Activated T-cell treated with anti-CD3 and anti-CD28 coated beads for 4 hours (primary cell): ENCODE results near the gene COX6B1.
"Not testable (repeated sequence)": the region's sequence is repeated elsewhere in the genome, so short reads cannot be mapped to it uniquely, and the experiment has no call there.

Experiments
- DNase-seq: peaks from one replicate; pipeline ENCODE4 v3.0.0-alpha.2; 2020

The COX6B1 gene

DNA sequence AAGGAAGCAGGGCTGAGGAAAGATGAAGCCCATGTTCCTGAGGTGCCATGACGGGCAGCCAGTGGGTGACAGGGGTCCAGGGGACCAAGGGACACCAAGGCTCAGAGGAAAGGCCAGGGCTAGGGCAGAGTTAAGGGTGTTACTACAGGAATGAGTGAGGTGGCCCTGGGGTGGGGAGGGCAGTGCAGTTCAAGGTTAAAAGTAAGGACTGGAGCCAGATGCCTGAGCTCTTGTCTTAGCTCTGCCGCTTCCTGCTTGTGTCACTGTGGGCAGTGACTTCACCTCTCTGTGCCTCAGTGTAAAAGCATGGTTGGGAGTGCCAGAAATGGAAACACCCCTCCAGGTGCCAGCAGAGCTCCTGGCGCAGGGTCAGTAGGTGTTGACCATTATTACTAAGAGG is 11.5 kb upstream of the COX6B1 start:
- no peak for DNase-seq

DNA sequence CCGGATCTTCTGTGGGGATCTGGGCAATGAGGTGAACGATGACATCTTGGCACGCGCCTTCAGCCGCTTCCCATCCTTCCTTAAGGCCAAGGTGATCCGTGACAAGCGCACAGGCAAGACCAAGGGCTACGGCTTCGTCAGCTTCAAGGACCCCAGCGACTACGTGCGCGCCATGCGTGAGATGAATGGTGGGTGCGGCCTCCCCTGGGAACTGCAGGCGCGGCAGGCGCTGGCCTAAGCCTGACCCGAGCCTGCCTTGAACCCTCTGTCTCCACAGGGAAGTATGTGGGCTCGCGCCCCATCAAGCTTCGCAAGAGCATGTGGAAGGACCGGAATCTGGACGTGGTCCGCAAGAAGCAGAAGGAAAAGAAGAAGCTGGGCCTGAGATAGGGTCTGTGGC is 11.0 kb upstream of the COX6B1 start:
- DNase-seq = no peak

- no peak for DNase-seq
Observed at GRCh38 chr19:35639321-35639639, 8.8 kb upstream of the COX6B1 start.

DNA sequence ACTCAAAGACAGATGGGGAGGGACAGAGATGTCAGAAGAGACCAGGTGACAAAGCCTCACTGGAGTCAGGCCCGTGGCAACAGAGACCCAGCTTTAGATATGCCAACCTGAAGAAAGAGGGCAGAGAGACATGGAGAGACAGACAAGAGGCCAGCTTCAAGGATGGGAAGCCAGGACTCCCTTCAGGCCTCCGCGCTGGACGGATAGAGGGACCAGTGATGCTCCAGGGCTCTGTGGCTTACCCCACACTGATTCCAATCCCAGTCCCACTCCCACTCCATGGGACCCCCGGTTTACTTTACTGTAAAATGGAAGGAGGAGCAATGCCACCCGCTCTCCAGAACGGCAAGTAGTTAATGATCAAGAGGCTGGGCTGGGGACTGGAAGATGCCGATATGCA is 8.3 kb upstream of the COX6B1 start:
- no peak for DNase-seq

DNA sequence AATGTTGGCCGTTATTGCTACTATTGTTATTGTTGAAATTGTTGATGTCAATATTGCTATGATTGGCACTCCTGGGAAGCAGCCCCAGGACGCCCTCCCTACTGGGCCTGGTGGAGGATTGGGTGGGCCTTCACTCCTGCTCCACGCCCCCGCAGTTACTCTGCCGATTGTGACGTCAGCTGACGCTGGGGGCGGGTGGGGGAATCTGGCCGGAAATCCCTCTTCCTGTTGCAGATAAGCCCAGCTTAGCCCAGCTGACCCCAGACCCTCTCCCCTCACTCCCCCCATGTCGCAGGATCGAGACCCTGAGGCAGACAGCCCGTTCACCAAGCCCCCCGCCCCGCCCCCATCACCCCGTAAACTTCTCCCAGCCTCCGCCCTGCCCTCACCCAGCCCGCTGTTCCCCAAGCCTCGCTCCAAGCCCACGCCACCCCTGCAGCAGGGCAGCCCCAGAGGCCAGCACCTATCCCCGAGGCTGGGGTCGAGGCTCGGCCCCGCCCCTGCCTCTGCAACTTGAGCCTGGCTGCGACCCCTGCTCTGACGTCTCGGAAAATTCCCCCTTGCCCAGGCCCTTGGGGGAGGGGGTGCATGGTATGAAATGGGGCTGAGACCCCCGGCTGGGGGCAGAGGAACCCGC is 6.5 kb upstream of the COX6B1 start, which contains the start of gene ETV2:
TSS of gene ETV2 (plus strand) at position 231 of the 637 bp plus-strand sequence. CDS start 716 bp downstream, outside the sequence.
- DNase-seq = peak; percentile 51

DNA sequence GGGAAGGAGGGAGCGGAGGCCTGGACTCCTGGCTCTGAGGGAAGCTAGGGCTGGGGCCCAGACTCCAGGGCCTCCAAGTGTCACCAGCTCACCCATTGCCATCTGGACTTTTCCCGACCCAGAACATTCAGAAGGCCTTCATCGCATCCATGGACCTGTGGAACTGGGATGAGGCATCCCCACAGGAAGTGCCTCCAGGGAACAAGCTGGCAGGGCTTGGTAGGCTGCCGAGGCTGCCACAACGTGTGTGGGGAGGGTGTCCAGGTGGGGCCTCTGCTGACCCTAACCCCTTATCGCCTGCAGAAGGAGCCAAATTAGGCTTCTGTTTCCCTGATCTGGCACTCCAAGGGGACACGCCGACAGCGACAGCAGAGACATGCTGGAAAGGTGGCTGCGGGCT is 5.8 kb upstream of the COX6B1 start:
- no peak for DNase-seq

GRCh38 chr19:35642798-35643254 is 5.3 kb upstream of the COX6B1 start:
- DNase-seq = no peak

GRCh38 chr19:35643255-35644205 is 4.6 kb upstream of the COX6B1 start:
- DNase-seq = peak; percentile 69

DNA sequence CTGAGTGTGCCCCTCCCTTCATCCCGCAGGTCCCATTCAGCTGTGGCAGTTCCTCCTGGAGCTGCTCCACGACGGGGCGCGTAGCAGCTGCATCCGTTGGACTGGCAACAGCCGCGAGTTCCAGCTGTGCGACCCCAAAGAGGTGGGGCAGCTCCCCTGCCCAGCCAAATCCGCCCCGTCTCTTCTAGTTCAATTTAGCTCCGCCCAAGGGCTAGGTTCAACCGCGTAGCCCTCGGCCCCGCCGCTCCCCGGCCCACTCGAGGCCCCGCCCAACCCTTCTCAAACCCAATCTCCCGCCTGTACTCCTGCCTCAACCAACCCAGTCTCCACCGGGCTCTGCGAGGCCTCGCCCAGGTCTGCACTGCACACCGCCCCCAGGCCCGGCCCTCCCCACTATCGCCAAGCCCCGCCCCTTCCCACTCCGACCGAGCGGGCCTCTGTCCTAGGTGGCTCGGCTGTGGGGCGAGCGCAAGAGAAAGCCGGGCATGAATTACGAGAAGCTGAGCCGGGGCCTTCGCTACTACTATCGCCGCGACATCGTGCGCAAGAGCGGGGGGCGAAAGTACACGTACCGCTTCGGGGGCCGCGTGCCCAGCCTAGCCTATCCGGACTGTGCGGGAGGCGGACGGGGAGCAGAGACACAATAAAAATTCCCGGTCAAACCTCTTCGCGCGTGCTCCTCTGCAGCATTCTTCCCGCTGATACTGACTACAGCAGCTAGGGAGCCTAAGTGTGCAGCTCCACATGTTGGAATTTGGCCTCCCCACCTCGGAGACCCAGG is 3.7 kb upstream of the COX6B1 start:
- DNase-seq = peak; percentile 85

DNA sequence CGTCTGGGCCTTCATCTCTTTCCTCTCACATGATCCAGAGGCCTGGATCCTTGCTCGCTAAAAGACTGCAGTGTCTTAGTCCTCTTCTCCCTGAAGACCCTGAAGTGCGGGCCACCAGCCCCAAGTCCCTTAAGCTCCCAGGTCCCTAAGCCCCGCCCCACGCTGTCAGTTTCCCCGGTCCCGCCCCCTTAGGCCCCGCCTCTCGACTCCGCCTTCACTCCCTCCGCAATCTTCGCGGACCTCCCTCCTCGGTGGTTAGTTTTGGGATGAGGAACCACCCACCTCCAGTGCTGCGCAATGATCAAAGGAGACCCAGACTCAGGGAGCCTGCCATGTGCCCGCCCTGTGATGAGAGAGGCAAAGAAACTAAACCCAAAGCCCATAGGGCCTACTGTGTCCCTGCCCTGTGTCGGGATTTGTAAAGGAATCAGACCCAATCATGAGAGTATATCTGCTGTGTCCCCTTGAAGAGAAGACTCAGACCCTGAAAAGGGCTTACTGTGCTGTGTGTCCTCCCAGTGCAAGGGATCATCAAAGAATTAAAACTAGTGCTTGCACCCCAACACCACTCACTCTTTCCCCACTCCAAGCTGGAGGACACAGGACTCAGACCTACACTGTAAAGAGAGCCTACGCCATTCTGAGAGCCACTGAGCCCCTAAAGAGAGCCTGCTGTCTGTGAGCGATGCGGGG is 3.0 kb upstream of the COX6B1 start:
- peak; percentile 77 for DNase-seq

DNA sequence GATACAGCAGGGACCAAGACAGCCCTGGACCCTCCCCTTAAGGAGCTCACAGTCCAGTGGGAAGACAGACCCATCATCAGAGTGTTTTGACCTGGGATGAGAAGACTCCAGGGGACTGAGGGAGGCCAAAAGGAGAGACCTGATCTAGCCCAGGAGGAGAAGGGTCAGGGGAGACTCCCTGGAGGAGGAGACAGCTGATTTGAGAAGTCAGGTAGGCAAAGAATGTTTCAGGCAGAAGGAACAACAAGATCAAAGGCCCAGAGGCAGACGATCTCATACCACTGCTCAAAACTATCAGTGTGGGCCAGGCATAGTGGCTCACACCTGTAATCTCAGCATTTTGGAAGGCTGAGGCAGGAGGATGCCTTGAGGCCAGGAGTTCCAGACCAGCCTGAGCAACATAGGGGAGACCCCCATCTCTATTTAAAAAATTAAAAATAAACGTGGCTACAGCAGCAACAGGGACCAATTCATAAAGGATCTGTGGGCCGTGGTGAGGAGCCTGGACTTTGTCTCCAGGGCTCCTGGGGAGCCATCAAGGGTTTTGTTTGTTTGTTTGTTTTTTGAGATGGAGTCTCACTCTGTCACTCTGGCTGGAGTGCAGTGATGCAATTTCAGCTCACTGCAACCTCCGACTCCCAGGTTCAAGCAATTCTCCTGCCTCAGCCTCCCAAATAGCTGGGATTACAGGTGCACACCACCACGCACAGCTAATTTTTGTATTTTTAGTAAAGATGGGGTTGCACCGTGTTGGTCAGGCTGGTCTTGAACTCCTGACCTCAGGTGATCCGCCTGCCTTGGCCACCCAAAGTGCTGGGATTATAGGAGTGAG is 2.2 kb upstream of the COX6B1 start:
- DNase-seq = no peak

- DNase-seq = no peak
Observed at GRCh38 chr19:35650581-35650980, 2.5 kb downstream of the COX6B1 start.

DNA sequence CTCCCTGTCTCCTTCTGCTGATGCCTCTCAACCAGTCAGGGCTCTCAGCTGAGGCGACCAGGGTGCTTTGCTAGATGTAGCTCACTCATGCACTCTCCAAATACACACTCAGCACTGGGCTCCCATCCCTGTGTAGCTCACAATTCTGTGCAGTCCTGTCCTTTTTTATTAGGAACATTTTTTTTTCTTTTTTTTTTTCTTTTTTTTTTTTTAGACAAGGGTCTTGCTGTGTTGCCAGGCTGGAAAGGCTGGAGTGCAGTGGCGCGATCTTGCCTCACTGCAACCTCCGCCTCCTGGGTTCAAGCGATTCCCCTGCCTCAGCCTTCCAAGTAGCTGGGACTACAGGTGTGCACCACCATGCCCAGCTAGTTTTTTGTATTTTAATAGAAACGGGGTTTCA is 6.7 kb downstream of the COX6B1 start:
- DNase-seq = not testable (repeated sequence)

- DNase-seq = no peak
Observed at GRCh38 chr19:35655600-35655999, 7.5 kb downstream of the COX6B1 start.

DNA sequence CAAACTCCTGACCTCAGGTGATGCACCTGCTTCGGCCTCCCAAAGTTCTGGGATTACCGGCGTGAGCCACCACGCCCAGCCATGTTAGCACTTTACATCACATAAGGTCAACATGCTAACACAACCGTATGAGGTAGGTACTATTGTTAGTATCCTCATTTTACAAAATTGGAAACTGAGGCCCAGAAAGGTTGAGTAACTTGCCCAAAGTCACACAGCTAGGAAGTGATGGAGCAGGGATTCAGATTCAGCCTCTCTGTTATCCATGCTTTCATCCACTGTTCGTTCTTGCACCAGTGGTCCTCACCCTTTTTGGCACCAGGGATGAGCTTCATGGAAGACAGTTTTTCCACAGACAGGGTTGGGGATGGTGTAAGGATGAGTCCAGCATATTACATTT is 8.6 kb downstream of the COX6B1 start:
- no peak for DNase-seq

GRCh38 chr19:35657904-35658700 is 10.0 kb downstream of the COX6B1 start:
- DNase-seq = no peak

DNA sequence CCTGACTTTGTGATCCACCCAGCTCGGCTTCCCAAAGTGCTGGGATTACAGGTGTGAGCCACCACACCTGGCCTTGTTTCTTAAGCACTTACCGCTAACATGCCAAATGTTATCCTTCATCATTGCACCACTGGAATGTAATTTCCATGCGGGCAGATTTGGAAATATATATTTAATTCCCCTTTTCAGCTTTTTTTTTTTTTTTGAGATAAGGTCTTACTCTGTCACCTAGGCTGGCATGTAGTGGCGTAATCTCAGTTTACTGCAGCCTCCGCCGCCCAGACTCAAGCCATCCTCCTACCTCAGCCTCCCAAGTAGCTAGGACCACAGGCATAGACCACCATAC is 13.8 kb downstream of the COX6B1 start:
- no peak for DNase-seq

- DNase-seq = no peak
Observed at GRCh38 chr19:35663981-35664380, 15.9 kb downstream of the COX6B1 start.

DNA sequence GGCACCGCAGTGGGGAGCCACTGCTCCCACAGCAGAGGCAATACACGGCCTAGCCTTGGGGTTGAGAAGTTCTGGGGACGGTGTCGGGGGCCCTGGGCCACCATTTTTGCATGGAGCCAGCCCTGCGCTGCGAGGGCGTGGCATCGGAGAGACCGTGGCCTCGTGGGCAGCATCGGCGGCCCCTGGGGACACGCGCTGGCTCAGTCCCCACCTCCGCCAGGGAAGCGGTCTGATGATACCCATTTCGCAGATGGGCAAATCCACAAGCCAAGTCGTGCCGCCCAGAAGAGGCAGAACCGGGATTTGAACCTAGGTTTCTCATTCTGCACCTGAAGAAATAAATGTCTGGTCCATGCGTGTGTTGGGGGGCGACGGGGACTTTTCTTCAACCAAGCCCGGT is 17.0 kb downstream of the COX6B1 start:
- DNase-seq = no peak

- no peak for DNase-seq
Observed at GRCh38 chr19:35665604-35666003, 17.5 kb downstream of the COX6B1 start.

DNA sequence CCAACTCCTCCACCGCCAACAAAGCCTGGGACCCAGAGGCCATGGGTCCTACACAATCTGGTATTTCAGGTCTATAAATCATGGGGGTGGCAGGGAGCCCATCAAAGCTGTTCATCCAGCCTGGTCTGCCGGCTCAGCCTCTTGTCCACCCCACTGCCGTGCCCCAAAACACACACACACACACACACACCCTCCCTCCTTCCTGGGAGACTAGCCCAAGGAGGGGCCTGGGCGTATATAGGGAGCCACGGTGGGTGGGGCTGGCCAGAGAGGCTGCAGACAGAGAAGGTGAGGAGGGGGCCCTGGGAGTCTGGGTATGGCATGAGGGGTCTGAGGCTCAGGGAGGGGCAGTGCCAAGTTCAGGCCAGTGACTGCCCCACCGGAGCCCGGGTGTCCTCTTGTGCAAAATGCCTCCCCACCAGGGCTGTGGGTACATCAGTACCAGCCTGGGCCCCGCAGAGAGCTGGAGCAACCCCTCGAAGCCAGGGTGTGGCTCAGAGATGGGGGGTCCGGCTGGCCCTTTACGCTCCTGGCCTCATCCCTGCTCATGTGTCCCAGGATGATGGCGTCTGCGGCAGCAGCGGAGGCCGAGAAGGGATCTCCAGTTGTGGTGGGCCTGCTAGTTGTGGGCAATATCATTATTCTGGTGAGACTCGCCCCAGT is 18.3 kb downstream of the COX6B1 start, which contains the start of gene UPK1A:
TSS of gene UPK1A (plus strand) at position 267 of the 663 bp plus-strand sequence. CDS start at position 563, 296 bp downstream.
- no peak for DNase-seq
